ENCODE results near the gene BAZ2A.
A peak's percentile ranks its signal among the peaks of the same experiment; 100 is the strongest.

Gene BAZ2A

GRCh38 chr12:56634837-56635791, 5.0 kb upstream of the BAZ2A start:
- DNase-seq: peak; percentile 12

- DNase-seq: peak; percentile 38
Observed at GRCh38 chr12:56634242-56634836, 4.2 kb upstream of the BAZ2A start.

- no peak for DNase-seq
Observed at GRCh38 chr12:56633468-56634241, 3.5 kb upstream of the BAZ2A start.

DNA sequence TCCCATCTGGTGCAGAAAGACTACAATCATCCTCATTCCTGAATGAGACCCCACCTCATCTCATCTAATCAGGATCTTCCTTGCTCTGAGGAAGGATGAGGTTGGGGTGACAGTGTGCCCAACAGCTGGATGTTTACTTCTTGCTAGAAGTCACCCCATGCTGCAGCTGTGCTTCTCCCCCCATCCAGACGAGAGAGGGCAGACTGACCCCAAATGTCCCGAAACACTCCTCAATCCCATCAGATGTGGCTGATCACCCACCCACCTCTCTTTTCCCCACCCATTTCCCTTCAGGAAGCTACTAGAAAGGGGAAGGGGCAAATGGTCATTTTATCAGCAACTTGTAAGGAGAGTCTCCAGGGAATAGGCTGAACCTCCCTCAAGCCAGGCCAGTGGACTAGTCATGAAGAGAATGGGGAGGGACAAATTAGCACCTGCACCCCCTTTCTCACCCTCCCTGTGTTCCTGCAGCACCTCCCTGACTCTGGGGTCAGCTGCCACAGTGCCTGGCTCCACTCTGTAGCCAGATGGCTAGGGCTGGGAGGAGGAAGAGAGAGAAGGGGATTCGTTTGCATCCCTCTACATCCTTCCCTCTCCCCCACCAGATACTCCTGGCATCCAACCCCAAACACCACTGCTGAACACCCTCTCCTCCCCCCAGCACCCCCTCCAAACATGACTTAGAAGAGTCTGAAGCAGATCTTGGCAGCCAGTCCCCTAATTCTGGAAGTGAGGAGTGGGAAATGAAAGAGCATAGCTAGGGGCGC, 2.8 kb upstream of the BAZ2A start:
- DNase-seq: no peak

DNA sequence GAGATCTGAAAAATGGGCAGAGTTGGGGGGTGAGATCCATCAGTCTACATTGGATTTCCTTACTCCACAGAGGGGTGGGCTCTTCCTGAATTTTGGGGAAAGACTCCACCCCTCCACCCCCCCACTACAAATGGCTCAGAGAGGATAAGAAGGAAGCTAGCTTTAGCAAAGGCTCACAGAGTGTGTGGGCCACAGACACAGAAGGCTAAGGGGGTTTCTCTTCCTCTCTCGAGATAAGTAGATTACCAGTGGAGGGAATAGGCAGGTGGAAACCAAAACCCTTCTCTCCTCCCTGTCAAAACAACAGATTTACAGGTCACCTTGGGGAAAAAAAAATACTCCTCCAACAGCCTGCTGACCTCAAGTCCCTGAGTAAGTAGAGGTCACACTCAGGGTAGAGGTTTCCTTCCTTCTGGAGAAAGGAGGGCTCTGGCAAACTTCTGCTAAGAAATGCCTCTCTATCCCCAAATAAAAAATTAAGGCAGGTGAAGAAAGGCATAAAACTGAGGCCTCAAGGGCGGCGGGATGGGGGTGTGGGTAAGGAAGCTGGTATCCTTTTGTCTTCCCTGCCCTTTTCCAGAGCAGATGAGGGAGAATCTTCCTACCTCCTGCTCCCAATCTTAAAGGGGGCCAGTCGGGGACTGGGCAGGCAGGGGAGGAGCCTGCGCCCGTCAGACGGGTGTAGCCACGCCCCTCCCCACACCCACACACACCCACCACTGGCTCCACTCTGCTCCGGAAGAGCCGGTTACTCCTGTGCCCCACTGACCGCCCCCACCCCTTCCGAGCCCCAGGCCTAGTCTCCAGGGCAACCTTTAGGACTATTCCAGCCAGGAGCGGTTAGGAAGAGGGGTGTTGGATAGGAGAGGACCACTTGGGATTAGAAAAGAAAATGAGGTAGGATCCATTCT, 1.9 kb upstream of the BAZ2A start:
- DNase-seq: no peak

DNA sequence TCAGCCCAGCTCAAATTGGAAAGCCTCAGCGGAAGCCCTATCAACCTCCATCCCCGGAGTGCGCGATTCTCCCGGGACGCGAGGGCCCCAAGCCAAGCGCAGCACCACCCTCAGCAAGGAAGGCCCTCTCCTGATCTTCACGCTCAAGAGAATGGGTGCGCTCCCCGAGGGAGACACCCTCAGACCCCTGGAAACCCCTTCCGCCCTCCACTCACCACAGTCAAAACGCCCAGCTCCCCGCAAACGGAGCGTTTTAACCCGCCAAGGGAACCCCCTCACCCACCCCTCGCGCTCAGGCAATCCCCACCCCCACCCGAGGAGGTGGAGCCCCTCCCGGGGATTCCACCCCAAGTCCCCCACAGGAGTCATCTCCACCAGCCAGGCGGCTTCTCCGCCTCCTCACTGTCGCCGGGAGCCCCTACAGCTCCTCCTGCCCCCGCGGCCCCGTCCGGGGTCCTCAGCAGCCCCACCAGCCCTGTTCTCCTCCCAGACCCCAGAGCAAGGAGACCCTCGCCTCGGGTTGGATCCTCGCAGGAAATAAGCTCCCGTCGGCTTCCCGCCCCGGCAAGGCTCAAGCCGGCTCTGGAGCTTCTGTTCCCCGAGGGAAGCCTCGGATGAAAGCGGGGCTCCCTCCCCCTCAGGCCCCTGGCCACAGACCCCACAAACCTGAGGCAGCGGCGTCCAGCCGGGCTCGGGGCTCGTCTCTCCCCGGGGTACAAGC, 507 bp downstream of the BAZ2A start:
- no peak for DNase-seq

- no peak for DNase-seq
Observed at GRCh38 chr12:56628671-56629458, 1.3 kb downstream of the BAZ2A start.

- no peak for DNase-seq
Observed at GRCh38 chr12:56626701-56627100, 3.4 kb downstream of the BAZ2A start.

- DNase-seq: no peak
Observed at GRCh38 chr12:56622535-56622934, 7.6 kb downstream of the BAZ2A start.

DNA sequence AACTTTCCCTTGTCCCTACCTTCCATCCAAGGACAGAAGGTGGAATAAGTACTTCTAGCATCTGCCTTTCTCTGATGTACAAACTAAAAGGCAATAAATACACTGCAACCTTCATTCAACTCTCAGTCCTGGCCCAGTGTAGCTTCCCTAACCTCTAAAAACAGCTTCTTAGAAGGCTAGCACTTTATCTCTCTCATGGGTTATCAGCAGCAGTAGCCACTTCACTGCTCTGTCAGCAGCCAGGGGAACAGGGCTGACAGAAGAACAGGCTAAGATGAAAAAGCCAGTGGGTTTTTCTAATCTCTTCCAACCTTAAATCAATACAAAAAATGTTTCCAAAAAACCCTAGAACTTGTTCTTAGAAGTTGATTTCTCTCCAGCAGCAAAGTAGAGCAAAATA, 13.2 kb downstream of the BAZ2A start:
- no peak for DNase-seq

DNA sequence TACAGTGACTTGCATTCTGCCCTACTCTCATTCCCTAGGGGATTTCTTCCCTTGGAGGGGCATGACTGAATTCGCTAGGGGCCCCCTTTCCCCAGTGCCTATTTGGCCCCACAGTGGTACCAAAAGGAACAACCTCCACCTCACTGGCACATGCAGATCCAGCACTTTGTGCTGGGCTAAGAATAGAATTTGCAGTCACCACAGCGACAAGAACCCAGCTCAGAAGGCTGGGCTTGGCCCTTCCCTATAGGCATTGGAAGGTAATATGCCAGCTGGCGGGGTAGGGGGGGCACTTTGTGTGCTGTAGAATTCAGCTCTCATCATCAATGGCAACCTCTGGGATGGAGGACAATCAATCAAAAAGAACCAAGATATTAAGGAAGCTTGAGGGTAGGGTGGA, 13.9 kb downstream of the BAZ2A start:
- DNase-seq: no peak

- no peak for DNase-seq
Observed at GRCh38 chr12:56614627-56615026, 15.5 kb downstream of the BAZ2A start.

DNA sequence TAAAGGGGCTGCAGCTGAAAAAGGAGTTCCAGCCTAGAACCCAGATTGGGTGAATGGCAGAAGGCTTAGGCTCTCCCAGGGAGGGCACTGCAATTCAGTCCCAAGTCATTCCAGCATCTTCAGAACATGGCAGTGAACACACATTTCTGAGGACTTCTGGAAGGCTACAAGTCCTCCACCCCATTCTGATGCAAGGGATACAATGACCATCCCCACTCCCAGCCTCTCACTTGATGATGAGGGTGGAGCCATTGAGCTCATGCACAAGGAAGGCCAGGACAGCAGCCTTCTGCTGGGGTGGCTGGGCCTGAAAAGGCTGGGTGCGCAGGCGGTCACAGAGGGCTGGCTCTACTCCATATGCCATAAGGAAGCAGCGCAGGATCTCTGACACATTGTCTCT, 25.8 kb downstream of the BAZ2A start:
- DNase-seq: no peak

GRCh38 chr12:56602239-56602638, 27.9 kb downstream of the BAZ2A start:
- DNase-seq: no peak

DNA sequence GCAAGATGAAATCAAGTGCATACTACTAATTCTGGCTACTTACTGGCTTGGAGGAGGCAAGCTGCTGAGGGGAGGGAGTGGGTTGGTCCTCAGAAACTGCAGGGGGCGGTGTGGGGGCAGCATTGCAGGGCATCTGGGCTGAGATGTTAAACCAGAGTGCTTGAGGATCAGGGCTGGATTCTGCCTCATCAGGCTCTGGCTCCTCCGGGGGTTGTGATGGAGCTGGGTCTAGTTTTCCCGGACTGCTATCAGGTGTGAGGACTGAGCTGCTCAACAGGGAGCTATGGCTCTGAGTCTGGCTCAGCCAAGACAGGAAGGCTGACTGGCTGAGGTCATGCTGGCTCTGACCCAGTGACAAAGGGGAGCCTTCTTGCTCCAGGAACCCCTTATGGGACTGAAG, 28.6 kb downstream of the BAZ2A start:
- no peak for DNase-seq

GRCh38 chr12:56600753-56601152, 29.4 kb downstream of the BAZ2A start:
- DNase-seq: no peak

GRCh38 chr12:56599797-56600196, 30.3 kb downstream of the BAZ2A start:
- DNase-seq: no peak

GRCh38 chr12:56599041-56599440, 31.1 kb downstream of the BAZ2A start:
- DNase-seq: no peak

DNA sequence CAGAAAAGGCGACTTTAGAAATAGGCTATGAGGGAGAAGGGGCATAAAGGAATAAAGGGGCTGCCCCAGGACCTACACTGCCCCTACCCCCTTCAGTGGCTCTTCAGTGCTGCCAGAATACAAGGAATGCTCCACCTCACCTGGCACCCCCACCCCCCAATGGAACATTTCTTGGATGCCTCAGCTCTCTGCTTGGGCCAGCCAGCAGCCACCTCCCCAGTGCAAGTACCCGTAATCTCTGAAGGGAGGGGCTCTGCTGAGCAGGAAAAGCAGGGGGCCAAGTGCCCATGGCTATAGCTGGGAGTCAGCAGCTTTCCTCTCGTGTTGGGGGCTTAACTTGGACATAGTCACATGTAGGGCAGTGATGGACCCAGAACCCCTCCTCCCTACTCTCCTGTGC, 33.3 kb downstream of the BAZ2A start:
- DNase-seq: no peak

Measured in NCI-H1436 treated with DMSO at 0.1 percent for 48 hours (cell line).